ENCODE results near the gene ZNF85. TPM values are rescaled to one million over a fixed set of nuclear protein-coding genes. Genes with fewer than 3 reads are reported as not detected.
A peak's percentile ranks its signal among the peaks of the same experiment; 100 is the strongest.

The ZNF85 gene
- 6.8 to 12.1 TPM (median 9.6 TPM) in 3 replicates for polyA plus RNA-seq
- polyA plus RNA-seq (2011; ENCODE audit: low read depth): 5.6 TPM
- 6.7 and 8.3 TPM in 2 replicates for polyA plus RNA-seq (2011; cell fraction: cytosol; rRNA removed)
- 9.4 and 12.8 TPM in 2 replicates for polyA plus RNA-seq (2011; cell fraction: nucleus; rRNA removed)
- polyA plus RNA-seq (2012; ENCODE audit: low replicate concordance): 5.5 and 5.8 TPM in 2 replicates
- polyA minus RNA-seq: 5.1 to 9.3 TPM (median 8.1 TPM) in 3 replicates
- polyA minus RNA-seq (2011; cell fraction: cytosol; rRNA and poly(A)+ RNA removed): 12.7 TPM
- 7.1 and 15.4 TPM in 2 replicates for polyA minus RNA-seq (2011; cell fraction: nucleus; rRNA and poly(A)+ RNA removed)

- peak within 1 kb of the TSS; percentile 98 for H2AFZ ChIP-seq (ENCODE audit: control insufficient read depth, low read length)
- peaks cover 3% of the 10 kb centered on the region for H3K79me2 ChIP-seq (ENCODE audit: control insufficient read depth, insufficient read depth, low read length)
- no peaks in the 10 kb centered on the region for H3K36me3 ChIP-seq (ENCODE audit: control insufficient read depth in 2 of 2, extremely low read depth in 1 of 2, insufficient read depth in 2 of 2, low read length in 2 of 2)
- FAIRE-seq: peak; percentile 58
- peak within 1 kb of the TSS; percentile 88 for H3K9ac ChIP-seq (ENCODE audit: control insufficient read depth, extremely low read depth, insufficient read depth, low read length)
- no peaks in the 10 kb centered on the region for H3K27me3 ChIP-seq (ENCODE audit: control insufficient read depth, extremely low read depth, insufficient read depth, low read length)
- H3K4me2 ChIP-seq (ENCODE audit: control insufficient read depth, extremely low read depth, insufficient read depth, low read depth, low read length): peak within 1 kb of the TSS; percentile 68
- H3K4me1 ChIP-seq (ENCODE audit: control insufficient read depth, extremely low read depth, insufficient read depth, low read length): peaks cover 2% of the 10 kb centered on the region
- DNase-seq (ENCODE audit: low read depth, low spot score): peak; percentile 38
- peak within 1 kb of the TSS; percentile 72 to 88 (median 84) for H3K4me3 ChIP-seq (ENCODE audit: control insufficient read depth in 2 of 3, extremely low read depth in 1 of 3, insufficient read depth in 2 of 3, low read depth in 1 of 3, low read length in 3 of 3)
- no peaks in the 10 kb centered on the region for H3K9me1 ChIP-seq (ENCODE audit: control insufficient read depth, extremely low read depth, insufficient read depth, low read length)
- no peaks in the 10 kb centered on the region for H3K9me3 ChIP-seq (ENCODE audit: control insufficient read depth, low read depth, low read length)
- H3K27ac ChIP-seq (ENCODE audit: control insufficient read depth, insufficient read depth, low read length): peak within 1 kb of the TSS; percentile 73
- dilution Hi-C loops (cut with MboI; ENCODE audit: extremely low pct_ligation_motif_present, low sequenced_read_pairs): no loop called here
- TF ChIP-seq EZH2 (IDR thresholded peaks at IDR 0.05; ENCODE audit: low read length): no peak
- no peak for TF ChIP-seq CTCF (optimal IDR thresholded peaks at IDR 0.05 in 1 of 3, IDR thresholded peaks at IDR 0.05 in 1 of 3, conservative IDR thresholded peaks at IDR 0.05 in 1 of 3; ENCODE audit: extremely low read depth in 1 of 3, insufficient read depth in 2 of 3, low read length in 3 of 3)
- no peaks in the 10 kb centered on the region for H4K20me1 ChIP-seq (ENCODE audit: control insufficient read depth, extremely low read depth, insufficient read depth, low read length)
Measured at GRCh38 chr19:20923077-20923871, at the start of gene ZNF85. TSS of gene ZNF85 (plus strand) at chr19:20923251. CDS start at chr19:20923401, 150 bp downstream.

- Histone ChIP-seq H3K9me3 (ENCODE audit: control insufficient read depth, low read depth, low read length) (peaks cover 8% of the 10 kb centered on the region), H2AFZ (ENCODE audit: control insufficient read depth, low read length) (no peak overlapping the region), H3K4me1 (ENCODE audit: control insufficient read depth, extremely low read depth, insufficient read depth, low read length) (no peaks in the 10 kb centered on the region), H3K36me3 (ENCODE audit: control insufficient read depth in 2 of 2, extremely low read depth in 1 of 2, insufficient read depth in 2 of 2, low read length in 2 of 2) (no peaks in the 10 kb centered on the region), H3K4me3 (ENCODE audit: control insufficient read depth in 2 of 3, extremely low read depth in 1 of 3, insufficient read depth in 2 of 3, low read depth in 1 of 3, low read length in 3 of 3) (no peak overlapping the region), H3K79me2 (ENCODE audit: control insufficient read depth, insufficient read depth, low read length) (no peaks in the 10 kb centered on the region), H3K27ac (ENCODE audit: control insufficient read depth, insufficient read depth, low read length) (no peak overlapping the region), H3K4me2 (ENCODE audit: control insufficient read depth, extremely low read depth, insufficient read depth, low read depth, low read length) (no peak overlapping the region), H4K20me1 (ENCODE audit: control insufficient read depth, extremely low read depth, insufficient read depth, low read length) (no peaks in the 10 kb centered on the region), H3K9ac (ENCODE audit: control insufficient read depth, extremely low read depth, insufficient read depth, low read length) (no peak overlapping the region), H3K9me1 (ENCODE audit: control insufficient read depth, extremely low read depth, insufficient read depth, low read length) (no peaks in the 10 kb centered on the region), H3K27me3 (ENCODE audit: control insufficient read depth, extremely low read depth, insufficient read depth, low read length) (no peaks in the 10 kb centered on the region)
- DNase-seq (ENCODE audit: low read depth, low spot score) (no peak), FAIRE-seq (no peak)
- TF ChIP-seq EZH2 (IDR thresholded peaks at IDR 0.05; ENCODE audit: low read length) (no peak), CTCF (optimal IDR thresholded peaks at IDR 0.05 in 1 of 3, IDR thresholded peaks at IDR 0.05 in 1 of 3, conservative IDR thresholded peaks at IDR 0.05 in 1 of 3; ENCODE audit: extremely low read depth in 1 of 3, insufficient read depth in 2 of 3, low read length in 3 of 3) (no peak)
- dilution Hi-C loops (cut with MboI; ENCODE audit: extremely low pct_ligation_motif_present, low sequenced_read_pairs): no loop called here
Measured at GRCh38 chr19:20879501-20879900, 43.5 kb upstream of the ZNF85 start.

Measured in keratinocyte (primary cell).